T-helper 2 cell treated with Interferon-gamma antibody and Interleukin-4, amounts not matched to agents 5 μg/mL and 100 μg/mL, for 36 hours (primary cell): Measurements from ENCODE around the gene PLPPR3.
A peak's percentile ranks its signal among the peaks of the same experiment; 100 is the strongest.
"Not testable (repeated sequence)": the region's sequence is repeated elsewhere in the genome, so short reads cannot be mapped to it uniquely, and the experiment has no call there.

Source experiments
- DNase-seq: peaks from one replicate; pipeline ENCODE4 v3.0.0; 2021; ENCODE audit warnings: low spot score
- H3K27ac Mint-ChIP-seq: one replicate; pipeline ENCODE4 v1.8.0; 2021; ENCODE audit warnings: mild to moderate bottlenecking, mixed read lengths
- H3K27me3 Mint-ChIP-seq: one replicate; pipeline ENCODE4 v1.8.0; 2021; ENCODE audit warnings: low read depth, mixed read lengths
- H3K36me3 Mint-ChIP-seq: one replicate; pipeline ENCODE4 v1.8.0; 2021; ENCODE audit warnings: low read depth, mixed read lengths
- H3K4me1 Mint-ChIP-seq: one replicate; pipeline ENCODE4 v1.8.0; 2021; ENCODE audit warnings: low read depth, mixed read lengths
- H3K4me3 Mint-ChIP-seq: one replicate; pipeline ENCODE4 v1.8.0; 2022; ENCODE audit warnings: mild to moderate bottlenecking, moderate library complexity, mixed read lengths
- H3K9me3 Mint-ChIP-seq: one replicate; pipeline ENCODE4 v1.8.0; 2021; ENCODE audit warnings: mixed read lengths

Gene PLPPR3

GRCh38 chr19:825897-826644 is 4.3 kb upstream of the PLPPR3 start:
- Mint-ChIP-seq H3K27ac (no peak overlapping the region), H3K9me3 (no peaks in the 10 kb centered on the region)

GRCh38 chr19:824885-825284 is 3.1 kb upstream of the PLPPR3 start:
- no peaks in the 10 kb centered on the region for H3K36me3 Mint-ChIP-seq
- peaks cover 23% of the 10 kb centered on the region for H3K27me3 Mint-ChIP-seq
- no peak overlapping the region for H3K4me3 Mint-ChIP-seq
- DNase-seq, result no peak
- H3K27ac Mint-ChIP-seq, result no peak overlapping the region
- no peaks in the 10 kb centered on the region for H3K9me3 Mint-ChIP-seq
- no peaks in the 10 kb centered on the region for H3K4me1 Mint-ChIP-seq

More at GRCh38 chr19:825897-826644, 4.3 kb upstream of the PLPPR3 start:
- H3K4me1 Mint-ChIP-seq, result no peaks in the 10 kb centered on the region
- no peak for DNase-seq
- H3K27me3 Mint-ChIP-seq, result peaks cover 14% of the 10 kb centered on the region
- H3K4me3 Mint-ChIP-seq, result no peak overlapping the region
- H3K36me3 Mint-ChIP-seq, result no peaks in the 10 kb centered on the region

- H3K4me1 Mint-ChIP-seq, result no peaks in the 10 kb centered on the region
- no peak for DNase-seq
- no peaks in the 10 kb centered on the region for H3K9me3 Mint-ChIP-seq
- H3K27me3 Mint-ChIP-seq, result peaks cover 28% of the 10 kb centered on the region
- no peaks in the 10 kb centered on the region for H3K36me3 Mint-ChIP-seq
- no peak overlapping the region for H3K4me3 Mint-ChIP-seq
- no peak overlapping the region for H3K27ac Mint-ChIP-seq
Measured at GRCh38 chr19:823565-824121, 1.9 kb upstream of the PLPPR3 start.

- peaks cover 28% of the 10 kb centered on the region for H3K27me3 Mint-ChIP-seq
- no peak overlapping the region for H3K27ac Mint-ChIP-seq
- H3K4me3 Mint-ChIP-seq, result no peak overlapping the region
- peaks cover 7% of the 10 kb centered on the region for H3K9me3 Mint-ChIP-seq
- peaks cover 6% of the 10 kb centered on the region for H3K36me3 Mint-ChIP-seq
- H3K4me1 Mint-ChIP-seq, result no peaks in the 10 kb centered on the region
- no peak for DNase-seq
Measured at GRCh38 chr19:821231-821824, 427 bp downstream of the PLPPR3 start.

- not testable (repeated sequence) for DNase-seq, H3K4me3 Mint-ChIP-seq, H3K9me3 Mint-ChIP-seq, H3K4me1 Mint-ChIP-seq, H3K27ac Mint-ChIP-seq
- H3K36me3 Mint-ChIP-seq, result peaks cover 12% of the 10 kb centered on the region
- H3K27me3 Mint-ChIP-seq, result peaks cover 28% of the 10 kb centered on the region
Measured at GRCh38 chr19:820212-820611, 1.5 kb downstream of the PLPPR3 start.

- Mint-ChIP-seq H3K36me3 (peaks cover 30% of the 10 kb centered on the region), H3K27ac (no peak overlapping the region), H3K9me3 (peaks cover 9% of the 10 kb centered on the region), H3K4me1 (no peaks in the 10 kb centered on the region), H3K4me3 (no peak overlapping the region), H3K27me3 (peaks cover 13% of the 10 kb centered on the region)
- no peak for DNase-seq
Measured at GRCh38 chr19:816500-816857, 5.3 kb downstream of the PLPPR3 start.

- Mint-ChIP-seq H3K27me3 (peaks cover 13% of the 10 kb centered on the region), H3K4me3 (no peak overlapping the region), H3K36me3 (peaks cover 33% of the 10 kb centered on the region), H3K9me3 (peaks cover 9% of the 10 kb centered on the region), H3K27ac (peak overlapping the region; percentile 60), H3K4me1 (no peaks in the 10 kb centered on the region)
- DNase-seq, result no peak
Measured at GRCh38 chr19:815775-816499, 5.8 kb downstream of the PLPPR3 start.

- no peak for DNase-seq
- H3K27me3 Mint-ChIP-seq, result peaks cover 8% of the 10 kb centered on the region
- H3K9me3 Mint-ChIP-seq, result peaks cover 9% of the 10 kb centered on the region
- H3K36me3 Mint-ChIP-seq, result peaks cover 36% of the 10 kb centered on the region
- H3K27ac Mint-ChIP-seq, result no peak overlapping the region
- no peaks in the 10 kb centered on the region for H3K4me1 Mint-ChIP-seq
- H3K4me3 Mint-ChIP-seq, result no peak overlapping the region
Measured at GRCh38 chr19:815079-815774, 6.5 kb downstream of the PLPPR3 start.

GRCh38 chr19:814152-815078 is 7.3 kb downstream of the PLPPR3 start:
- peak overlapping the region; percentile 52 for H3K27ac Mint-ChIP-seq
- DNase-seq, result no peak
- no peaks in the 10 kb centered on the region for H3K4me1 Mint-ChIP-seq
- H3K9me3 Mint-ChIP-seq, result peaks cover 9% of the 10 kb centered on the region
- H3K27me3 Mint-ChIP-seq, result no peaks in the 10 kb centered on the region
- H3K4me3 Mint-ChIP-seq, result no peak overlapping the region
- H3K36me3 Mint-ChIP-seq, result peaks cover 43% of the 10 kb centered on the region

GRCh38 chr19:813219-814151 is 8.3 kb downstream of the PLPPR3 start:
- no peaks in the 10 kb centered on the region for H3K4me1 Mint-ChIP-seq
- H3K4me3 Mint-ChIP-seq, result no peak overlapping the region
- DNase-seq, result no peak
- H3K9me3 Mint-ChIP-seq, result peaks cover 9% of the 10 kb centered on the region
- H3K36me3 Mint-ChIP-seq, result peaks cover 45% of the 10 kb centered on the region
- H3K27me3 Mint-ChIP-seq, result no peaks in the 10 kb centered on the region
- no peak overlapping the region for H3K27ac Mint-ChIP-seq

GRCh38 chr19:812747-813218 is 9.0 kb downstream of the PLPPR3 start:
- H3K27ac Mint-ChIP-seq, result no peak overlapping the region
- H3K4me3 Mint-ChIP-seq, result no peak overlapping the region
- H3K9me3 Mint-ChIP-seq, result peaks cover 9% of the 10 kb centered on the region
- H3K27me3 Mint-ChIP-seq, result no peaks in the 10 kb centered on the region
- no peak for DNase-seq
- no peaks in the 10 kb centered on the region for H3K4me1 Mint-ChIP-seq
- H3K36me3 Mint-ChIP-seq, result peaks cover 49% of the 10 kb centered on the region

GRCh38 chr19:812049-812746 is 9.6 kb downstream of the PLPPR3 start:
- Mint-ChIP-seq H3K9me3 (peaks cover 9% of the 10 kb centered on the region), H3K36me3 (peaks cover 55% of the 10 kb centered on the region), H3K27ac (no peak overlapping the region), H3K4me1 (peaks cover 4% of the 10 kb centered on the region), H3K27me3 (no peaks in the 10 kb centered on the region), H3K4me3 (no peak overlapping the region)
- DNase-seq, result no peak
